NOMO-1 (cell line): ENCODE data around the gene MBOAT7.

Experiments
- DNase-seq, 2 experiments: peaks; one replicate each; lab custom pipeline; 2025; ENCODE audit not compliant: unreplicated experiment in 2 of 2; lab: John Stamatoyannopoulos, UW

The MBOAT7 gene

GRCh38 chr19:54145541-54146158, 43.7 kb downstream of the MBOAT7 start:
- DNase-seq, result no peak

DNA sequence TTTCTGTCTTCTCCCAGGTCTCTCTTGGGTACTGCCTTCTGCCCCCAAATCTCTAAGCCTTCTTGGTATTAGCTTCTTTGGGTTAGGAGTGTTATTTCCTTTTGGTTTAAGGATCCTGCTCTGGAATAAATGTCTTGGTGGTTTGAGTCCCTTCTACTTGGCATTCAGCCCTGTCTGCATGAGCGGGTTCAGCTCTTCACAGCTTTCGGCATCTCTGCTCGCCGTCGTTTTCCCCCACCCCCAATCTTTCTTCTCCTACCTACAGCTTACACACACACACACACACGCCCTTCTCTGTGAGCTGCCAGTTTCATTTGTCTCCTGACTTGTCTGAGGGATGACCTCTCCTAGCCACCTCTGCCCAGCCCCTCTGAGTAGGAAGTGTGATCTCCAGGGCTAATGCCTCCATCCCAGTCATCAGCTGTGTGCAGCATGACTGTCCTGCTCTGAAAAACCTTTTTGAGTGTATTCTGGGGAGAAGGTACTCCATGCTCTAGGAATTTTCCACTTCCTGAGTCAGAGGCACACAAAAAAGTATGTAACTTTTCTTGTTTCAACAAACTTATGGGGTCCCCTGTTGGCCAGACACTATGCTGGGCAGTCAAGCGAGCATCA, 47.1 kb downstream of the MBOAT7 start:
- DNase-seq, result no peak

DNA sequence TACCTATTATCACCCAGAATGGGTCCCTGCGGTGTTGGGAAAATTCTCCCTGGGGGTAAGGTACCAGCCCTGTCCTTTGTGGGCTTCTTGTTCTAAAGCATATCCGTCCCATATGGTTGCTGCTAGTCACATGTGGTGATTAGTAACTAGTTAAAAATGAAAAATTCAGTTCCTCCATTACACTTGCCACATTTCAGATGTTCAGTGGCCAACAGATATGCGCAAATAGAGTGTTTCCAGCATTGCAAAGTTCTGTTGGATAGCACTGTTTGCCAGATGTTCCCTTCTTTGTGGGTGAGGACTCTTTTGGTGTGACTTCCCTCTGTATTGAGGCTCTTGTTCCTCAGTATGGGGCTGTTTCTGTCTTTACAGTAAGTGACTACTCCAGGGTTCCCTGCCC, 48.0 kb downstream of the MBOAT7 start:
- DNase-seq, result no peak

DNA sequence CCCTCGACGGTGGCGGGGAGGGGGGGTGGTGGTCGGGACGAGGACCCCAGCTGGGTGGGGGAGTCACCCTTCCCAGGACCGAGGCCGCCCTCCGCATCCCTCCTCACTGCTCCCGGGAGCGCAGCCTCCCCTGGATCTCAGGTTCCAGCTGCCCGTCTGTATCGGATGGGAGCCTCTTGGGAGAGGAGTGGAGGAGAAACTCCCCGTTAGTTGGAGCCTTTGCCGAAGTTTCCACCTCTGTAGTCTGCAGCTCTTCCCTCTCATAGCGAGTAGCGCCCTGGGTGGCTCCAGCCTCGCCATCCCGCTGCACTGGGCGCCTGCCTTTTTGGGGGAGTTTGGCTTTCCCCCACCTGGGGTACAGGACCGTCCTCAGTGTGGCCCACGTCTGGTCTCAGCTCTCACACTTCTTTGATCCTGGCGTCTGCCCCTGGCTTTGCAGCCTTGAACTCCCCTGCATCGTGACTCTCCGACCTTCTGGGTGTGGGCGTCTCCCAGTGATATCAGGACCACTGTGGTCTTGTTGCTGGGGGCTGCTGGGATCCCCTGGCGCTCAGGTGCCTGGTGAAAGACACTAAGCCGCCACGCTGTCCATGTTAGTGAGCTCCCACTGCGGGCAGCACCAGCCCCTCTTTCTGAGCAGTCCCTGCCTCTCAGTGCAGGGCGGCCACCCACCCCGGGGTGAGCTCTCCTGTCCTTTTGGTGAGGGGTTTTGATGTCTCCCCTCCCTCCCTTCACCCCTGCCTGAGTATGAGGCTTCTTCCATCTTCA, 50.7 kb downstream of the MBOAT7 start:
- peak in 1 of 2 experiments; percentile 2 for DNase-seq

DNA sequence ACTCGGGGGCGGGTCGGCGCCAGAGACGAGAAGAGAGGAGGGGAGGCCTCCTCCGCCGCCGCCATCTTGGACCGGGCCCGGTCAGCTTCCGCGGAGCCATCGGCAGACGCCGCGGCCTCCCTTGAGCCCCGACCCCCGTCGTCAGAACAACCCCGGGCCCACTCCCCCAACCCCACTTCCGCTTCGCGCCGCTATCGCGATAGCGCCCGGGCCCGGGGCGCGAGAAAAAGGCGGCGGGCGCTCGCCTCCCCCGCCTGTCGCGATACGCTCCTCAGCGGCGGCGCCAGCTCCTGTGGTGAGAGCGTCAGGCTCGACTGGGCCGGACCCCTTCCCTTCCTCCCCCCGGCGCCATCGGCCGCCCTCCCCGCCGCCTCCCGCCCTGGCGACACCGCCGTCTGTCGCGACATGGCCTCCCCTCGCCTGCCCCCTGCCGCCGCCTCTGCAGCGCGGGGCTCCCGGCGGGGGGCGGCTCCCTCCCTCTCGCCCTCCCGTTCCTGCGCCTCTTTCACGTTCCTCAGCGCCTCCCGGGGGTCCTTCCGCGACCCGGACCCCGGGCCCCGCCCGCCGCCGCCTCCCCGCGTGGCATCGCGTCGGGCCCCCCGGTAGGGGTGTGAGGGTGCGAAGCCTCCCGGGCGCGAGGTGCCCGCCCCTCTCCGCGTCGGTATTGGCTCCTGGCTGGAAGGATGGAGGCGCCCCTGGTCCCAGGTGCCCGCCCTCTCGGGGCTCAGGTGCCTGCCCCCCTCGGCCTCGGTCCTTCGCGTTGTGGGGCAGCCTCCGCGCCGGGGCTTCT, 51.5 kb downstream of the MBOAT7 start, which contains the start of gene CNOT3:
TSS of gene CNOT3 (plus strand) at position 64 of the 790 bp plus-strand sequence. CDS start 5,217 bp downstream, outside the sequence.
- DNase-seq, result no peak

DNA sequence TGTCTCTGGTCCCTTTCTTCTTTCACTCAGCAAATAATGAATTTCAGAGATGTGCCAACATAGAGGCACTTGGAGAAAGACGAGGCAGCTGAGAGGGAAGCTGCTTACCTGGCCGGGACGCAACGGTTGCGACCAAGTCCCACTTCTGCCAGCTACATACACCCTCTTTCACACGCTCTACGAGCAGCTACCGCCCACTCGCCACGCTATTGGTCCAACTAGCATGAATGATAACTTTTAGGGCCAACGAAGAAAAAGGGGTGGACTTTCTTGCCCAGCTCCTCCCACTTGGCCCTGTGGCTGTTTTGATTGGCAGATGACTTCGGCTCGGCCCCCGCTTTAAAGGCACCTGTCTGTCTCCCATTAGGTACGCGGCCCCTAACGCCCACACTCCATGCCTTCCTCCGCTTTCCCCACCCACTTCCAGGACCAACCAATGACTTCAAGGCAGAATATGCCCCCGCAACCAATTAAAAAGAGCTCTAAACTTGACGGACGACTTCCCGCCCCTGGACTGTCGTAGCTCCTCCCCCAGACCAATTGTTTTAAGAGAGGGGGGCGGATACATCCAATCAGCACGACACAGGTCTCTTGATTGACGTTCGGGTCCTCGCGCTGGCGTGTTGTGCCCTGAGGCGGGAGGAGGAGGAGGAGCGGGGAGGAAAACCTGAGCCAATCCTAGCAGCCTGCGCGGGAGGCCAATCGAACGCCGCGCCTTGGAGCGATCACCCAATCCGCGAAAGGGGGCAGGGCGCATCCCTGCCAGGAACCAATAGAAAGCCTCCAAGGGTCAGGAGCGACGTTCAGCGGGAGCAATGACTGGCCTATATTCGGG, 52.3 kb downstream of the MBOAT7 start:
- DNase-seq, result peak; percentile 100

- no peak for DNase-seq
These were observed 53.1 kb downstream of the MBOAT7 start for GRCh38 chr19:54136086-54136863.

GRCh38 chr19:54133957-54134590, 55.3 kb downstream of the MBOAT7 start:
- DNase-seq, result no peak

DNA sequence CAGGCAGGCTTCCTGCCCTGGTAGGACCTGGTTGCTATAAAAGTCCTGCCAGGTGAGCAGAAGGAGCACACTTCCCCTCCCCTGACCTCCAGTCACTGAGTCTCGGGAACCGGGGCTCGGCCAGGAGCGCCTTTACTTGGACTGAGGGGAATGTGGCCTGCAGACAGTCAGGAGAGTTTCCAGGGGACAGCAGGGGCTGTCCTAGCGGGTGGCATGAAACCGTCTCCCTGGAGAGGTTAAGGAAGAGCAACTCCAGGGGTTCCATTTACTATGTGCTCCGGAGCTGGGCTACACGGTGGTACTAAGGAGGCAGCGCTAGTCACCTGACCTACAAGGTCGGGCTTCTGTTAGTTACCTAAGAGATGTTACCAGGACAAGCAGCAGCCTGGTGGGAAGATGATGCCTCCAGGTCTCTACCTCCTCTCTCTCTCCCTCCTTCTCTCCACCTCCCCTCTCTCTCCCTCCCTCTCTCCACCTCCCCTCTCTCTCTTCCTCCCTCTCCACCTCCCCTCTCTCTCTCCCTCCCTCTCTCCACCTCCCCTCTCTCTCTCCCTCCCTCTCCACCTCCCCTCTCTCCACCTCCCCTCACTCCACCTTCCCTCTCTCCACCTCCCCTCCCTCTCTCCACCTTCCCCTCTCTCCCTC, 55.9 kb downstream of the MBOAT7 start:
- DNase-seq, result peak in 1 of 2 experiments; percentile 53

GRCh38 chr19:54129617-54129996, 59.8 kb downstream of the MBOAT7 start:
- DNase-seq, result no peak

DNA sequence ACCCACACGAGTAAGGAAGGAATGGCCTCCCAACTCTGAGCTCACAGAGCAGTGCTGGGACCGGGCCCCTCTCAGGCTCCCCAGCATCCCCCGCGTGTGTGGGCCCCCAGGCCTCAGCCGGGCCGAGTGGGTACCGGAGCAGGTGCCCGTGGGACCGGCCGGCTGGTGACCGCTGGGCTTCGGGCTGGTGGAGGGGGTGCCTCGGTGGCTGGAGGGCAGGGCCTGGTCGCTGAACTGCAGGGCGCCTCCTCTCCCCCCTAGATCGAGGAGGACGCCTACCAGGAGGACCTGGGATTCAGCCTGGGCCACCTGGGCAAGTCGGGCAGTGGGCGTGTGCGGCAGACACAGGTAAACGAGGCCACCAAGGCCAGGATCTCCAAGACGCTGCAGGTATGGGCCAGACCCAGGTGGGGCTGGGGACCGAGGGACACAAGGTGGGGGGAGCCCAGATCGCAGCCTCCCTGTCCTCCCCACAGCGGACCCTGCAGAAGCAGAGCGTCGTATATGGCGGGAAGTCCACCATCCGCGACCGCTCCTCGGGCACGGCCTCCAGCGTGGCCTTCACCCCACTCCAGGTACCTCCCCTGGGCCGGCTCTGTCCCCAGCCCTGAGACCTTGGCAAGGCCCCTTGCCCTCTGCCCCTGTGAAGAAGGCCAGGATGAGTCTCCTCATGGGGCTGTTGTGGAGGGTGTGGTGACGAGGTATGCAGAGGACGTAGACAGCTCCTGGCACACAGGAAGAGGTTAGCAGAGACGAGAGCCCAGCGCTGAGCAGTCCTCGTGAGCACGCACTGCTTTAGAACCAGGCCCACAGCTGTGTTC, 60.4 kb downstream of the MBOAT7 start:
- no peak for DNase-seq

GRCh38 chr19:54128441-54128725, 61.0 kb downstream of the MBOAT7 start:
- no peak for DNase-seq

DNA sequence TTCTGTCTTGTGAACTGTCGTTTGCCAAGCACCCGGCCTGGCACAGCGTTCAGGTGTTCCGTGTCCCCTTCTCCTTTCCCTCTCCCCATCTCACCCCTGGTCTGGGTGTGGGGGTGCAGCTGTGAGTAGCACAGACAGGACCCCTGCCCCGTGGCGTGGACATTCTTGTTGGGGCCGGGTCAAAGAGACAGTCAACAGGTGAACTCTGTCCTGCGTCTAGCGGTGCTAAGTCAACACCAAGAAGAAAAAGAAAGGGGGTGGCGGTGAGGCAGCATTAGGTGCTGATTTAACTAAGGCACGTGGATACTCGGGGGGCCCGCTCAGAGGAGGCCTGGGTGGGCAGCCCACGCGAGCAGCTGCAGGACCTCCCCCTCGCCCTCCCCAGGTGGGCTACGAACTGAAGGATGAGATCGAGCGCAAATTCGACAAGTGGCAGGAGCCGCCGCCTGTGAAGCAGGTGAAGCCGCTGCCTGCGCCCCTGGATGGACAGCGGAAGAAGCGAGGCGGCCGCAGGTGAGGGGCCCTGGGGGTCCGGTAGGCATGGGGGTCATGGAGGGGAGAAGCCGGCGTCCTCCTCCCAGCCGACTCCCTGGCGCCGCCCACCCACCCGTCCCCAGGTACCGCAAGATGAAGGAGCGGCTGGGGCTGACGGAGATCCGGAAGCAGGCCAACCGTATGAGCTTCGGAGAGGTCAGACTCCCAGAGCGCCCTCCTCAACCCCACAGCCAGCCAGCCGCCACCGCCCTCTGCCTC, 61.5 kb downstream of the MBOAT7 start:
- DNase-seq, result no peak

DNA sequence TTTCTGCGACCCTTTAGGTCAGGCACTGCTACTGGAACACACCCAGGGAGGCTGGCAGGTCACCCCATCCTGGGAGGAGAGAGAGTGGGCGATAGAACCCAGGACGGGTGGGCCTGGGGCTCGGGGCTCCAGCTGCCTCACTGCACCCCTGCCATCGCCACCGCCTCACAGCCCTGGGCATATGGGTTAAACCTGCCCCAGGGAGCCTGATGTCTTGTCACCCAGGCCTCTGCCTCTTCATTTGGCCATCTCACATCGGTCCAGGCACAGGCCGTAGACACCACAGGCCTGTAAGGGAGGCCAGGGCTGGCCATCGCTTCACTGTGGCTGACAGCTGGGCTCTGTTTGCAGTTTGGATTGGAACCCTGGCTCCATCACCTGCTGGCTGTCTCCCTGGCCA, 63.7 kb downstream of the MBOAT7 start:
- DNase-seq, result no peak

DNA sequence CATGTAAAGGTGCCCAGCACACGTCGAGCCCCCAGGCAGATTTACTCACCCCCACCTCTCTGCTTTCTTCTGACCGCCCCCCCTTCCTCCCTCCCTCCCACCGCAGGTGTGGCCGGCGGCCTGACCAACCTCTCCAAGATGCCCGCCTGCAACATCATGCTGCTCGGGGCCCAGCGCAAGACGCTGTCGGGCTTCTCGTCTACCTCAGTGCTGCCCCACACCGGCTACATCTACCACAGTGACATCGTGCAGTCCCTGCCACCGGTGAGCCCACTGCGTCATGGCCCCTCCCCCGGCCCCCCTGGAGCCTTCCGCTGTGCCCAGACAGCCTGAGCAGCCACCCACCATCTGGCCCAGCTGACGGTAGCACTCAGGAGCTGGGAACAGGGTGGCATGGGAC, 65.0 kb downstream of the MBOAT7 start:
- no peak for DNase-seq

GRCh38 chr19:54123682-54124081, 65.7 kb downstream of the MBOAT7 start:
- DNase-seq, result no peak
